T47D (cell line): ENCODE results near the gene PARG.
"Not testable (repeated sequence)": the region's sequence is repeated elsewhere in the genome, so short reads cannot be mapped to it uniquely, and the experiment has no call there.

Experiments used
- DNase-seq, 2 experiments: peaks; one replicate each; pipeline versions ENCODE4 v3.0.0 to v3.0.0-alpha.2; 2011 to 2012; ENCODE audit warnings: low read depth in 1 of 2, low spot score in 1 of 2
- in situ Hi-C: cut with HindIII; loops from 2 replicates; pipeline ENCODE4 v1.10.0; 2016; ENCODE audit warnings: low sequenced_read_pairs, low pct_unique_long_range_greater_than_20kb

The PARG gene

GRCh38 chr10:49916451-49916850, 25.4 kb downstream of the PARG start:
- DNase-seq, in situ Hi-C loops: not testable (repeated sequence)

GRCh38 chr10:49910295-49910694, 31.5 kb downstream of the PARG start:
- DNase-seq, in situ Hi-C loops: not testable (repeated sequence)

- in situ Hi-C loops, DNase-seq: not testable (repeated sequence)
Measured at GRCh38 chr10:49908290-49909080, 33.3 kb downstream of the PARG start.

GRCh38 chr10:49903829-49904228, 38.0 kb downstream of the PARG start:
- DNase-seq, in situ Hi-C loops: not testable (repeated sequence)

- in situ Hi-C loops, DNase-seq: not testable (repeated sequence)
Measured at GRCh38 chr10:49900406-49900805, 41.4 kb downstream of the PARG start.

- in situ Hi-C loops = not testable (repeated sequence)
Measured at GRCh38 chr10:49899999-49900398, 41.8 kb downstream of the PARG start.

GRCh38 chr10:49890025-49890424, 51.8 kb downstream of the PARG start:
- DNase-seq, in situ Hi-C loops: not testable (repeated sequence)

More at GRCh38 chr10:49899999-49900398, 41.8 kb downstream of the PARG start:
- not testable (repeated sequence) for DNase-seq

GRCh38 chr10:49884739-49885331, 57.0 kb downstream of the PARG start:
- in situ Hi-C loops = not testable (repeated sequence)

GRCh38 chr10:49883852-49884251, 58.0 kb downstream of the PARG start:
- in situ Hi-C loops, DNase-seq: not testable (repeated sequence)

More at GRCh38 chr10:49884739-49885331, 57.0 kb downstream of the PARG start:
- not testable (repeated sequence) for DNase-seq

- in situ Hi-C loops = not testable (repeated sequence)
Measured at GRCh38 chr10:49882327-49882726, 59.5 kb downstream of the PARG start.

GRCh38 chr10:49872740-49873139, 69.1 kb downstream of the PARG start:
- in situ Hi-C loops, DNase-seq: not testable (repeated sequence)

More at GRCh38 chr10:49882327-49882726, 59.5 kb downstream of the PARG start:
- not testable (repeated sequence) for DNase-seq

- in situ Hi-C loops, DNase-seq: not testable (repeated sequence)
Measured at GRCh38 chr10:49871462-49871861, 70.4 kb downstream of the PARG start.

GRCh38 chr10:49859933-49860332, 81.9 kb downstream of the PARG start:
- in situ Hi-C loops, DNase-seq: not testable (repeated sequence)

- DNase-seq, in situ Hi-C loops: not testable (repeated sequence)
Measured at GRCh38 chr10:49858697-49859382, 83.0 kb downstream of the PARG start.

- DNase-seq, in situ Hi-C loops: not testable (repeated sequence)
Measured at GRCh38 chr10:49849520-49849919, 92.3 kb downstream of the PARG start.
